Panc1 (cell line): ENCODE measurements around the gene CHST13.

ENCODE experiments used
- POLR2AphosphoS5 ChIP-seq: IDR thresholded peaks from 2 replicates; pipeline ENCODE4 v1.6.1; 2012; ENCODE audit warnings: mild to moderate bottlenecking, low read depth, low read length, moderate library complexity
- TF ChIP-seq, protein P1 (sequence below), 2 experiments: IDR thresholded peaks; 2 replicates each; pipeline ENCODE4 v1.6.1; 2011 to 2012; ENCODE audit warnings: low read depth in 2 of 2, control low read depth in 1 of 2, low read length in 1 of 2, mild to moderate bottlenecking in 1 of 2, moderate library complexity in 1 of 2; ENCODE audit not compliant: insufficient read depth in 1 of 2
- TF ChIP-seq, protein P2 (sequence below): fragments of 450-650 bp; IDR thresholded peaks from 2 replicates; pipeline ENCODE4 v1.5.1; 2017; ENCODE audit warnings: mild to moderate bottlenecking

DNA sequence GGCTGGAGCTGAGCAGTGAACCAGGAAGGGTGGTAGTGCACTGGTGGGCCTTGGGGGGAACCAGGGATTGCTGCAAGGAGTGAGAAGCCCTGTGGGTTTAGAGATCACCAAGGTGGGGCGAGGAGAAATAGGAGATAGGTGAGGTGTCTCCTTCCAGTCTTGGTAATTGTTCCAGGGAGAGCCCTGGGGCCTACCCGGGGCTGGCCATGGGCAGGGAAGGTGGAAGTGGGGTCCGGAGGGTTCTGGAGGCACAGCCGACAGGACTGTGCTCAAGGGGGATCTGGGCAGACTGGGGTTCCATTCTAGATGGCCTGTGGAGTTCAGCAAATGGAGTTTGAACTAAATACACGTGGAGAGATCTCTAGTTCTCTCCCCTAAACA lies 4.5 kb downstream of the CHST13 start:
- TF ChIP-seq POLR2AphosphoS5: no peak
- TF ChIP-seq, protein P1, sequence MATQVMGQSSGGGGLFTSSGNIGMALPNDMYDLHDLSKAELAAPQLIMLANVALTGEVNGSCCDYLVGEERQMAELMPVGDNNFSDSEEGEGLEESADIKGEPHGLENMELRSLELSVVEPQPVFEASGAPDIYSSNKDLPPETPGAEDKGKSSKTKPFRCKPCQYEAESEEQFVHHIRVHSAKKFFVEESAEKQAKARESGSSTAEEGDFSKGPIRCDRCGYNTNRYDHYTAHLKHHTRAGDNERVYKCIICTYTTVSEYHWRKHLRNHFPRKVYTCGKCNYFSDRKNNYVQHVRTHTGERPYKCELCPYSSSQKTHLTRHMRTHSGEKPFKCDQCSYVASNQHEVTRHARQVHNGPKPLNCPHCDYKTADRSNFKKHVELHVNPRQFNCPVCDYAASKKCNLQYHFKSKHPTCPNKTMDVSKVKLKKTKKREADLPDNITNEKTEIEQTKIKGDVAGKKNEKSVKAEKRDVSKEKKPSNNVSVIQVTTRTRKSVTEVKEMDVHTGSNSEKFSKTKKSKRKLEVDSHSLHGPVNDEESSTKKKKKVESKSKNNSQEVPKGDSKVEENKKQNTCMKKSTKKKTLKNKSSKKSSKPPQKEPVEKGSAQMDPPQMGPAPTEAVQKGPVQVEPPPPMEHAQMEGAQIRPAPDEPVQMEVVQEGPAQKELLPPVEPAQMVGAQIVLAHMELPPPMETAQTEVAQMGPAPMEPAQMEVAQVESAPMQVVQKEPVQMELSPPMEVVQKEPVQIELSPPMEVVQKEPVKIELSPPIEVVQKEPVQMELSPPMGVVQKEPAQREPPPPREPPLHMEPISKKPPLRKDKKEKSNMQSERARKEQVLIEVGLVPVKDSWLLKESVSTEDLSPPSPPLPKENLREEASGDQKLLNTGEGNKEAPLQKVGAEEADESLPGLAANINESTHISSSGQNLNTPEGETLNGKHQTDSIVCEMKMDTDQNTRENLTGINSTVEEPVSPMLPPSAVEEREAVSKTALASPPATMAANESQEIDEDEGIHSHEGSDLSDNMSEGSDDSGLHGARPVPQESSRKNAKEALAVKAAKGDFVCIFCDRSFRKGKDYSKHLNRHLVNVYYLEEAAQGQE (IDR thresholded peaks at IDR 0.05; ENCODE audit: insufficient read depth in 1 of 2, low read depth in 2 of 2, low read length in 1 of 2): no peak
- TF ChIP-seq, protein P2, sequence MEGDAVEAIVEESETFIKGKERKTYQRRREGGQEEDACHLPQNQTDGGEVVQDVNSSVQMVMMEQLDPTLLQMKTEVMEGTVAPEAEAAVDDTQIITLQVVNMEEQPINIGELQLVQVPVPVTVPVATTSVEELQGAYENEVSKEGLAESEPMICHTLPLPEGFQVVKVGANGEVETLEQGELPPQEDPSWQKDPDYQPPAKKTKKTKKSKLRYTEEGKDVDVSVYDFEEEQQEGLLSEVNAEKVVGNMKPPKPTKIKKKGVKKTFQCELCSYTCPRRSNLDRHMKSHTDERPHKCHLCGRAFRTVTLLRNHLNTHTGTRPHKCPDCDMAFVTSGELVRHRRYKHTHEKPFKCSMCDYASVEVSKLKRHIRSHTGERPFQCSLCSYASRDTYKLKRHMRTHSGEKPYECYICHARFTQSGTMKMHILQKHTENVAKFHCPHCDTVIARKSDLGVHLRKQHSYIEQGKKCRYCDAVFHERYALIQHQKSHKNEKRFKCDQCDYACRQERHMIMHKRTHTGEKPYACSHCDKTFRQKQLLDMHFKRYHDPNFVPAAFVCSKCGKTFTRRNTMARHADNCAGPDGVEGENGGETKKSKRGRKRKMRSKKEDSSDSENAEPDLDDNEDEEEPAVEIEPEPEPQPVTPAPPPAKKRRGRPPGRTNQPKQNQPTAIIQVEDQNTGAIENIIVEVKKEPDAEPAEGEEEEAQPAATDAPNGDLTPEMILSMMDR: no peak
